GM19099 (cell line): ENCODE results near the gene ARID1B.

Source experiments
- POLR2A ChIP-seq: IDR thresholded peaks from 3 replicates; pipeline ENCODE4 v1.6.1; 2011; ENCODE audit warnings: low read depth; ENCODE audit not compliant: insufficient read length; ENCODE audit errors: extremely low read depth

The ARID1B gene

GRCh38 chr6:156824142-156824541, 47.0 kb downstream of the ARID1B start:
- TF ChIP-seq POLR2A, result no peak

- no peak for TF ChIP-seq POLR2A
Observed at GRCh38 chr6:156825475-156825874, 48.3 kb downstream of the ARID1B start.

GRCh38 chr6:156826290-156826955, 49.2 kb downstream of the ARID1B start:
- no peak for TF ChIP-seq POLR2A

- no peak for TF ChIP-seq POLR2A
Observed at GRCh38 chr6:156827382-156827781, 50.2 kb downstream of the ARID1B start.

- no peak for TF ChIP-seq POLR2A
Observed at GRCh38 chr6:156828280-156828703, 51.1 kb downstream of the ARID1B start.

- no peak for TF ChIP-seq POLR2A
Observed at GRCh38 chr6:156830126-156830525, 52.9 kb downstream of the ARID1B start.

DNA sequence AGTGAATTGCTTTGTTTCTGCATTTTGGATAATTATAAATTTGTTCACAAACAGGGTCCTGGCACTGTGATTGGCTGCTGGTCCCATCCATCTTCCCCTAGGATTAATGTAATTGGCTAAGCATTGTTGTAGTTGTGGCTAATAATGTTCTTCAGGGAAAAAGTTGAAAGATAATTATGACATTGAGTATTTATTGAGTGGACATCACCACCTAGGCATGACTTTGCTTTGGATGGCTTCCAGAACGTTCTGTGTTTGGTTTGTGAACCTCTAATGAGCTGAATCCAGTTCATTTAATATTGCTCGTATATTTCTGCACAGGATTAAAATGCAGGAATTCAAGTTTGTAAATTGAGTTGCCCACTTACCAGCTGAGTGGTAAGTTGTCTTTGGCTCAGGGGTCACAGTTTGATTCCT, 55.1 kb downstream of the ARID1B start:
- TF ChIP-seq POLR2A, result no peak

DNA sequence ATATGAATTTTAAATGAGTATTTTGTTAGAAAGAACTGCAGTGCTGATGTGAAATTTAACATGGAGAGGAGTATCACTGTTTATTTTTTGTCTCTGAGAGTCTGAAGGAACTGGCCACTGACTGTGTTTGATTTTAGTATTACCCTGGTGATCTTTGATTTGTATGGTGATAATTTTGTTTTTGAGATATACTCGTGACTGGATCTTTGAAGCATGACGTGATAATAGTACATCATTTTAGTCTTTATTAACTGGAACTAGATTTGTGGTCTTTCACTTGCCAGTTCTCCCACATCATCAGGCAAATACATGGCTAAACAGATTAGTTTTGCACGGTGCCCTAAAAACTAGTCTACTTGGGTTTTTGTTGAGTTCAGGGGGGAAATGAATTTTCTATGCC, 55.5 kb downstream of the ARID1B start:
- TF ChIP-seq POLR2A, result no peak

- TF ChIP-seq POLR2A, result no peak
Observed at GRCh38 chr6:156833755-156834154, 56.6 kb downstream of the ARID1B start.

GRCh38 chr6:156839129-156839528, 62.0 kb downstream of the ARID1B start:
- TF ChIP-seq POLR2A, result no peak

DNA sequence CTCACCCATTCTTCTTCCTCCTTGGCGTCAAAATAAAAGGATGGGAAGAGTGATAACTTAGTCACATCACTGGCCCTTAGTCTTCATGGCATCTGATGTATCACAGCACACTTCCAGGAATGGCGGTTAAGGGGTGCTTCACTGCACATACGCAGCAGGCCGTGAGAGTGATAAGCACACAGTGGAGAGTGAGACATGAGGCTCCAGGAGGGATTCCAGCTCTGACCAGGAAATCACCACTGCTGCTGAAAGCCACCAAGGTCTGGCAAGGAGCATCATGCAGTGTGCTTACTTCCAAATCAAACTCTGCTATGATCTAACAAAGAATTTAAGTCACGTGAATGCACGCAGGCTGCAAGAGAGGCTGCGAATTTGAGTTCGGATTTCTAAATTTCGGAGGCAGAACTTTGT, 62.4 kb downstream of the ARID1B start:
- TF ChIP-seq POLR2A, result no peak

GRCh38 chr6:156840136-156840535, 63.0 kb downstream of the ARID1B start:
- no peak for TF ChIP-seq POLR2A

DNA sequence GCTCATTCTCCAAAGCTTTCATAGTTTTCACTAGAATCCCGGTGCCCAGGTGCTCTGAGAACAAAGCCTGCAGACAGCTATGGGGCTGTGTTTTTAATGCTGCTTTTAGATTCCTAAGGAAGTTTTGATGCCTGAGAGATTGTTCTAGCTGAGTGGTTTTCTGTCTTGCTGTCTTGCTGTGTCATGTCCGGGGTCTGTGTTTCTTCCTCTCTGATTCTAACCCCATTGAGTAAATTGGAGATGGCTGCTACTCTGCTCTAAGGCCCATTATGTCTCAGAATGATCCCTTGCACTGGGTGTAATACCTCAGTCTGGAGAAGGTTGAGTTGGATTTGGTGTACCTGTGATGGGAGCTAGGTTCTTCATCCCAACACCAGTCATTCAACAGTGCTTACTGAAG, 63.4 kb downstream of the ARID1B start:
- TF ChIP-seq POLR2A, result no peak

GRCh38 chr6:156841508-156841907, 64.3 kb downstream of the ARID1B start:
- TF ChIP-seq POLR2A, result no peak

GRCh38 chr6:156842598-156843250, 65.5 kb downstream of the ARID1B start:
- no peak for TF ChIP-seq POLR2A

- no peak for TF ChIP-seq POLR2A
Observed at GRCh38 chr6:156844089-156844488, 66.9 kb downstream of the ARID1B start.

DNA sequence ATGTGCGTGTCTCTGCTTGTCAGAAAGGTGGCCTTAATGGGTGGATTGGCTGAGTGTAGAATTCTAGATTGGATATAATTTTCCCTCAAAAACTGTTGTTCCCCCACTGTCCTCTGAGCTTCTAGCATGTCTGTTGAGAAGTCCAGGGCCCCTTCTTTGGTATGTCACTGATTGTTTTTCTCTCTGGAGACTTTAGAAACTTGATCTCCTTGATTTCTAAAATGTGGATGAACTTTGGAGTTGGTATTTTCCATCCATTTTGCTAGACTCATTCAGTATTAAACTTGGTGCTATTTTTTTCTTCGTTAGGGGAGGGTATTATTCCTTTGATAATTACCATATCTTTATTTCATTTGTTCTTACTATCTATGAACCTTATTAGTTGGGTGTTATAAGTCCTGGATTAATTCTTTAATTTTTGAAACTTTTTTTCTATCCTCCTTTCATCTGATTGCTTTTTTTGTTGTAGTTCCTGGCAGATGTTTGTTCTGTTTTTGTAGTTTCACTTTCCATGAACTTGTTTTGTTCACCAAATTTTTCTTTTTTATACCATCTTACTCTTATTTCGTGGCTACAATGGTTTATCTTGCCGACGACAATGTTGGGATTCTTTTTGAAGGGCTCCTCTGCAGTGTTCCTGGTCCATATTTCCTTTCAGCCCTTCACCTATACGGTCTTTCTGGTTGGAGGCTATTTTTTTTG, 68.4 kb downstream of the ARID1B start:
- no peak for TF ChIP-seq POLR2A
